Endothelial cell (in vitro differentiated cells): ENCODE data around the gene TMEM151B. TPM values are rescaled to one million over a fixed set of nuclear protein-coding genes. Genes with fewer than 3 reads are reported as not detected.
"Not testable (repeated sequence)": the region's sequence is repeated elsewhere in the genome, so short reads cannot be mapped to it uniquely, and the experiment has no call there.

Experiments
- DNase-seq: peaks from one replicate; pipeline ENCODE4 v3.0.0; 2021; ENCODE audit warnings: low spot score
- H3K27ac Mint-ChIP-seq: one replicate; pipeline ENCODE4 v1.8.0; 2021; ENCODE audit warnings: mixed read lengths, inconsistent platforms; ENCODE audit not compliant: unreplicated experiment
- H3K27me3 Mint-ChIP-seq: one replicate; pipeline ENCODE4 v1.8.0; 2021; ENCODE audit warnings: mild to moderate bottlenecking, moderate library complexity, mixed read lengths, inconsistent platforms; ENCODE audit not compliant: unreplicated experiment
- H3K36me3 Mint-ChIP-seq: one replicate; pipeline ENCODE4 v1.8.0; 2021; ENCODE audit warnings: mild to moderate bottlenecking, low read depth, mixed read lengths, inconsistent platforms; ENCODE audit not compliant: unreplicated experiment
- H3K4me1 Mint-ChIP-seq: one replicate; pipeline ENCODE4 v1.8.0; 2021; ENCODE audit warnings: mild to moderate bottlenecking, mixed read lengths, inconsistent platforms; ENCODE audit not compliant: unreplicated experiment
- H3K4me3 Mint-ChIP-seq: one replicate; pipeline ENCODE4 v1.8.0; 2021; ENCODE audit warnings: mild to moderate bottlenecking, mixed read lengths, inconsistent platforms; ENCODE audit not compliant: unreplicated experiment
- H3K9me3 Mint-ChIP-seq: one replicate; pipeline ENCODE4 v1.8.0; 2021; ENCODE audit warnings: mixed read lengths, inconsistent platforms; ENCODE audit not compliant: unreplicated experiment
- total RNA-seq: library from RNA; stranded (reverse); fragmentation: NEBNext Ultra II Directional; extraction: Animal tissue kit (Norgen Biotek cat#: 25700); gene quantifications from one replicate; pipeline ENCODE4 v1.2.1, GENCODE V29; 2021; ENCODE audit not compliant: unreplicated experiment
- TF ChIP-seq, protein P1 (sequence below): fragments of 200-600 bp; sonication (generic); IDR thresholded peaks from one replicate; pipeline ENCODE4 v1.5.0; 2021; ENCODE audit warnings: antibody characterized with exemption; ENCODE audit not compliant: unreplicated experiment

Gene TMEM151B
- total RNA-seq, 1 donor from 2014 or later = 0.28 TPM

GRCh38 chr6:44349904-44350649 is 79.8 kb downstream of the TMEM151B start:
- Mint-ChIP-seq H3K27me3 (no peaks in the 10 kb centered on the region), H3K4me3 (no peak overlapping the region), H3K4me1 (no peaks in the 10 kb centered on the region), H3K27ac (no peak overlapping the region), H3K9me3 (no peaks in the 10 kb centered on the region), H3K36me3 (no peaks in the 10 kb centered on the region)
- TF ChIP-seq, protein P1, sequence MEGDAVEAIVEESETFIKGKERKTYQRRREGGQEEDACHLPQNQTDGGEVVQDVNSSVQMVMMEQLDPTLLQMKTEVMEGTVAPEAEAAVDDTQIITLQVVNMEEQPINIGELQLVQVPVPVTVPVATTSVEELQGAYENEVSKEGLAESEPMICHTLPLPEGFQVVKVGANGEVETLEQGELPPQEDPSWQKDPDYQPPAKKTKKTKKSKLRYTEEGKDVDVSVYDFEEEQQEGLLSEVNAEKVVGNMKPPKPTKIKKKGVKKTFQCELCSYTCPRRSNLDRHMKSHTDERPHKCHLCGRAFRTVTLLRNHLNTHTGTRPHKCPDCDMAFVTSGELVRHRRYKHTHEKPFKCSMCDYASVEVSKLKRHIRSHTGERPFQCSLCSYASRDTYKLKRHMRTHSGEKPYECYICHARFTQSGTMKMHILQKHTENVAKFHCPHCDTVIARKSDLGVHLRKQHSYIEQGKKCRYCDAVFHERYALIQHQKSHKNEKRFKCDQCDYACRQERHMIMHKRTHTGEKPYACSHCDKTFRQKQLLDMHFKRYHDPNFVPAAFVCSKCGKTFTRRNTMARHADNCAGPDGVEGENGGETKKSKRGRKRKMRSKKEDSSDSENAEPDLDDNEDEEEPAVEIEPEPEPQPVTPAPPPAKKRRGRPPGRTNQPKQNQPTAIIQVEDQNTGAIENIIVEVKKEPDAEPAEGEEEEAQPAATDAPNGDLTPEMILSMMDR = no peak
- no peak for DNase-seq

- H3K36me3 Mint-ChIP-seq, H3K27ac Mint-ChIP-seq, H3K9me3 Mint-ChIP-seq, DNase-seq, H3K4me1 Mint-ChIP-seq, H3K27me3 Mint-ChIP-seq, H3K4me3 Mint-ChIP-seq: not testable (repeated sequence)
Measured at GRCh38 chr6:44350650-44350994, 80.4 kb downstream of the TMEM151B start.

DNA sequence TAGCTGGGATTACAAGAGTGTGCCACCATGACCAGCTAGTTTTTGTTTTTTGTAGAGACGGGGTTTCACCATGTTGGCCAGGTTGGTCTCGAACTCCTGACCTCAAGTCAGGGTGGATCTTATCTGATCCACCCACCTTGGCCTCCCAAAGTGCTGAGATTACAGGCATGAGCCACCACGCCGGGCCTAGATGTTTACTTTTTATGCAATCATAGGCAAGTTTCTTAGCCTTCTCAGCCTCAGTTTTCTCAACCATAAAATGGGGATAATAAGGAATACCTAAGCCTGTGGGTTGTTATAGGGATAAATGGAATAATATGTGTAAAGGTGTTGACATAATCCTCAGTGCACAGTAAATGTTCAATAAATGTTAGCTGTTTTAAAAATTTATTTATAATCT is 82.0 kb downstream of the TMEM151B start:
- Mint-ChIP-seq H3K4me3 (no peak overlapping the region), H3K4me1 (no peaks in the 10 kb centered on the region), H3K27me3 (no peaks in the 10 kb centered on the region), H3K9me3 (no peaks in the 10 kb centered on the region), H3K27ac (no peak overlapping the region), H3K36me3 (no peaks in the 10 kb centered on the region)
- TF ChIP-seq, protein P1 = no peak
- DNase-seq = no peak

DNA sequence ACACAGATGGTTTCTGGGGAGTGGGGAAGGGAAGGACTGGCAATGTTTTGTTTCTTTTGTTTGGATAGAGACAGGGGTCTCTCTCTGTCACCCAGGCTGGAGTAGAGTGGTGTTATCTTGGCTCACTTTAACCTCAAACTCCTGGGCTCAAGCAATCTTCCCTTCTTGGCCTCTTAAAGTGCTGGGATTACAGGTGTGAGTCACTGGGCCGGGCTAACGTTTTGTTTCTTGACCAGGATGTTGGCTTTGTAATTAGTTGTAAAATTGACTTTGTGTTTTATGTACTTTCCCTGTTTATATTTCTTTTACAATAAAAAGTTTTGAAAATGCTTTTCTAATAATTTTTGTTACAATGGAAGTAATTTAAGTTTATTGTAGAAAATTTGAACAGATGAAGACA is 83.1 kb downstream of the TMEM151B start:
- H3K9me3 Mint-ChIP-seq = no peaks in the 10 kb centered on the region
- H3K4me3 Mint-ChIP-seq = no peak overlapping the region
- no peaks in the 10 kb centered on the region for H3K36me3 Mint-ChIP-seq
- no peak overlapping the region for H3K27ac Mint-ChIP-seq
- no peaks in the 10 kb centered on the region for H3K4me1 Mint-ChIP-seq
- no peak for DNase-seq
- H3K27me3 Mint-ChIP-seq = no peaks in the 10 kb centered on the region
- TF ChIP-seq, protein P1 = no peak

- Mint-ChIP-seq H3K27me3 (no peaks in the 10 kb centered on the region), H3K4me3 (no peak overlapping the region), H3K9me3 (no peaks in the 10 kb centered on the region), H3K27ac (no peak overlapping the region), H3K36me3 (no peaks in the 10 kb centered on the region), H3K4me1 (no peaks in the 10 kb centered on the region)
- DNase-seq = no peak
- TF ChIP-seq, protein P1 = no peak
Measured at GRCh38 chr6:44355640-44356039, 85.4 kb downstream of the TMEM151B start.
